Testis (tissue), 2 donors: Measurements from ENCODE around the gene TTLL10.

Experiments
- CTCF ChIP-seq, 3 experiments: fragments of 450-650 bp in 2 of 3; fragments of 200-600 bp in 1 of 3; sonication (generic) in 1 of 3; IDR thresholded peaks; one replicate each; pipeline ENCODE4 v1.5.1; 2016 to 2019; ENCODE audit warnings: antibody characterized with exemption in 3 of 3, mild to moderate bottlenecking in 2 of 3, moderate library complexity in 1 of 3
- POLR2A ChIP-seq: fragments of 450-650 bp; IDR thresholded peaks from one replicate; pipeline ENCODE4 v1.6.1; 2017; ENCODE audit warnings: antibody characterized with exemption, mild to moderate bottlenecking, moderate library complexity

- TF ChIP-seq CTCF (IDR thresholded peaks at IDR 0.05) = no peak
- TF ChIP-seq POLR2A = no peak
Observed at GRCh38 chr1:1183833-1184775, 10.4 kb downstream of the TTLL10 start.
